Cardiac fibroblast (primary cell): Measurements from ENCODE around the gene CRYGN.

ENCODE experiments used
- DNase-seq, 2 donors: peaks; one replicate each; pipeline versions ENCODE4 v3.0.0 to v3.0.0-alpha.2; 2010; ENCODE audit warnings: low read depth in 2 of 2
- H3K4me3 ChIP-seq, 2 donors: replicated peaks in 1 of 2; 1 replicate in 1 of 2; 2 replicates in 1 of 2; pipeline ENCODE4 v1.5.1; 2011; ENCODE audit warnings: low read depth in 2 of 2, low read length in 2 of 2, mild to moderate bottlenecking in 2 of 2, moderate library complexity in 1 of 2
- TF ChIP-seq, protein P1 (sequence below): IDR thresholded peaks from one replicate; pipeline ENCODE4 v1.5.1; 2011; ENCODE audit warnings: low read depth, mild to moderate bottlenecking, low read length, inconsistent platforms

The CRYGN gene

DNA sequence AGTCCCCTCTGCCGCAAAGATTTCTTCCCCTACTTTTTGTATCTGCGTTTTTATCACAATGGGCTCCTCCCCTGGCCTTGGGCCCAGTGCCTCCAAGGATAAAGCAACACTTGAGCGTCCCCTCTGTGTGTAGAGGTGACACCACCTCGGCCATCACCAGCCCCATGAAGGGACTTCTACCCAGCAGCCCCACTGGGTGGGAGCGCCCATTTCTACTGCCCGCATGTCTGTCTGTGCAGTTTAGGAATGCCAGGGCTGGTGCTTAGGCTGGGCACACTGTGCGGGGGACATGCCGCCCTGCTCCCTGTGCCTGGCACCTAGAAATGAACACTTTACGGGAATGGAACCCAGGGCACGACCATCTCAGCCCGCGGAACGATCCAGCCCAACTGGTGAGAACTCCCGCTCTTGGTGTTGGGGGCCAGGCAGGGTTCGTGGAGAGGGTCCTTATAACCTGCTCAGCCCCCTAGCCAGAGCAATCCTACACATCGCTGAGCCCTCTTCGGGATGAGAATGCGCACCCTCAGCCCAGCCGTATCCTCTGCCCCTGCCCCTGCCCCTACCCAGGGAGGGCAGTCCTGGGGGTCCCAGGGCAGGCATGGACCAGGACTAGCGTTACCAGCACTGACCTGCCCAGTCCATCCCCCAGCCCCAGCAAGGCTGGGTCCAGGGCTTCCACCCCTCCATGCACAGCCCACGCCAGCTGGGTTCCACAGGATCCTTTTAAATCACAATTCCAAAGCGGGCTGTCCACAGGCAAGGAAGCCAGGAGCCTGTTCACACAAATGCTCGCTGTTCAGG lies 12.8 kb downstream of the CRYGN start:
- no peak overlapping the region for H3K4me3 ChIP-seq
- no peak for DNase-seq
- TF ChIP-seq, protein P1, sequence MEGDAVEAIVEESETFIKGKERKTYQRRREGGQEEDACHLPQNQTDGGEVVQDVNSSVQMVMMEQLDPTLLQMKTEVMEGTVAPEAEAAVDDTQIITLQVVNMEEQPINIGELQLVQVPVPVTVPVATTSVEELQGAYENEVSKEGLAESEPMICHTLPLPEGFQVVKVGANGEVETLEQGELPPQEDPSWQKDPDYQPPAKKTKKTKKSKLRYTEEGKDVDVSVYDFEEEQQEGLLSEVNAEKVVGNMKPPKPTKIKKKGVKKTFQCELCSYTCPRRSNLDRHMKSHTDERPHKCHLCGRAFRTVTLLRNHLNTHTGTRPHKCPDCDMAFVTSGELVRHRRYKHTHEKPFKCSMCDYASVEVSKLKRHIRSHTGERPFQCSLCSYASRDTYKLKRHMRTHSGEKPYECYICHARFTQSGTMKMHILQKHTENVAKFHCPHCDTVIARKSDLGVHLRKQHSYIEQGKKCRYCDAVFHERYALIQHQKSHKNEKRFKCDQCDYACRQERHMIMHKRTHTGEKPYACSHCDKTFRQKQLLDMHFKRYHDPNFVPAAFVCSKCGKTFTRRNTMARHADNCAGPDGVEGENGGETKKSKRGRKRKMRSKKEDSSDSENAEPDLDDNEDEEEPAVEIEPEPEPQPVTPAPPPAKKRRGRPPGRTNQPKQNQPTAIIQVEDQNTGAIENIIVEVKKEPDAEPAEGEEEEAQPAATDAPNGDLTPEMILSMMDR, result no peak

DNA sequence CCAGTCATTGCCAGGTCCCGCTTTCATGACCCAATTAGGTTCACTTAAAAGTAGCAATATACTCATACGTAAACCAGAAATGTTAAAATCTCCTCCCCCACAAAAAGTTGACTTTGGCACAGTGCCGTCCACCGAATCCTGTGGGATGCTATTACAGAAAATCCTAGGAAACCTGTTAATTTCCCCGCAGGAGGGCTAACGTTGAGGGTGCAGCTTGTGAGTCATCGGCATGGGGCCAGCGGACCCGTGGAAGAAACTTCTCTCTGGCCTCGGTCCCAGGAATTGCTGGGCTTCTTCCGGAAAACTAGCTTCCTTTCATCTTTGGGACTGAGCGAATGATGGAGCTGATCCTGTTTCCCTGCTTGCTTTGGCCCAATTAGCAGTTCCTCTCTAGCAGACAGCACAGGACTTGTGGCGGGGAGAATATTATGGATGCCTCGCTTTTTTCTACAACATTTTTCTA lies 13.5 kb downstream of the CRYGN start:
- TF ChIP-seq, protein P1, result no peak
- peak; percentile 86 to 98 for DNase-seq
- no peak overlapping the region for H3K4me3 ChIP-seq

DNA sequence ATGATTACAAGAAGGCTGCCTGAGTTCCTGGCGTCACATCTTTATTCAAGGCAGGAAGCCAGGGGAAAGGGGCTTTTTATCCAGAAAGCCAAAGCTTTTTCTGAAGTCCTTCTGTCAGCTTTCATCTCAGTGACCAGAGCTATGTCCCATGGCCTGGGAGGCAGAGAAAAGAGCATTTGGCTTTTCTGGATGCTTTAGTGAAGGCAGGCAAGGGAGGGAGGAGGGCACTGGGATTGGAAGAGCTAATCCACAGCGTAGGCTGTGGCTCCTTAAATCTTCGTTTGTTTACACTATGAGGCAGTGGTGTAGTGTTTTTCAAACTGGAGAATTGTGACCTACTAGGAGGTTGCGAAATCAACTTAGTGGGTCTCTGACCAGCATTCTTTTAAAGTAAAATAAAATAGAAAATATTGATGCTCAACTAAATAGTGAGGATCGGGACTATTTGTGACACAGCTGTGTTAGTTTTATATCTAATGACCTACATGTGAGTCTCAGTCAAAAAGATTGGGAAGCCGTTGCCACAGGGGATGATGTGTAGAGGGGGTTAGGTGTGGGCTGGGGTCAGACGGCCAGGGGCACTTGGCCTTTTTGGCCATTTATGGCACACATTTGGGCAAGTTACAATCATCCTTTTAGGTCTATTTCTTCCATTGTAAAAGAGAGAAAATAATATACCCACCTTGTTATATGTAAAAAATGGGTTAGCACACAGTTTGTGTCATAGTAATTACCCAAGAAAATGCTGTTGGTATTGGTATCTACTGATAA lies 14.1 kb downstream of the CRYGN start:
- TF ChIP-seq, protein P1, result no peak
- peak; percentile 76 to 90 for DNase-seq
- H3K4me3 ChIP-seq, result no peak overlapping the region

DNA sequence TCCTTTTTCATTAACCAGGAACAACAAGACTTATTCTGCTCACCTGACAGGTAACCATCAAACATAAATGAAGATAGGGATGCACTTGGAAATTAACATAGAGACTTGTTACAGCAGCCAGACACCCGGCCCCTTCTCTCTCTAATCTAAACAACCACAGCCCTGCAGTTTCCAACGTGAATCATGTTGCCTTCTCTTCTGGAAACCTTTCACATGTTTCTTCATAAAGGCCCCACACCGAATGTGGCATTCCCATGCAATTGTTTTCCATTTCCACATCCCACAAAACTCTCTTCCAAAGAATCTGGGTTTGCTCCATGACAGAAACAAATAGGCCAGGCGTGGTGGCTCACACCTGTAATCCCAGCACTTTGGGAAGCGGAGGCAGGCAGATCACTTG lies 15.1 kb downstream of the CRYGN start:
- TF ChIP-seq, protein P1, result no peak
- DNase-seq, result peak in 1 of 2 donors; percentile 59
- H3K4me3 ChIP-seq, result no peak overlapping the region

DNA sequence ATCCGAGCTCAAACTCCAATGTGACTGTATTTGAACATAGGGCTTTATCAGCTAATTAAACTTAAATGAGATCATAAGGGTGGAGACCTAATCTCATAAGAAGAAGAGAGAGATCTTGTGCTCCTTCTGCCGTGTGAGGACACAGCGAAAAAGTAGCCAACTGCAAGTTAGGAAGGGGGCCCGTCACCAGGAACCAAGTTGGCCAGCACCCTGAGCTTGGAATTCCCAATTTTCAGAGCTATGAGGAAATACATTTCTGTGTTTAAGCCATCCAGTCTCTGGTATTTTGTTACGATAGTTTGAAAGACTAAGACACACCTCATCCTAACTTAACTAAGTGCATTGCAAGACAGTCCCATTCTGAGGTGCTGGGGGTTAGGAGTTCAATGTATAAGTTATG lies 16.0 kb downstream of the CRYGN start:
- peak in 1 of 2 donors; percentile 28 for DNase-seq
- TF ChIP-seq, protein P1, result no peak
- no peak overlapping the region for H3K4me3 ChIP-seq

DNA sequence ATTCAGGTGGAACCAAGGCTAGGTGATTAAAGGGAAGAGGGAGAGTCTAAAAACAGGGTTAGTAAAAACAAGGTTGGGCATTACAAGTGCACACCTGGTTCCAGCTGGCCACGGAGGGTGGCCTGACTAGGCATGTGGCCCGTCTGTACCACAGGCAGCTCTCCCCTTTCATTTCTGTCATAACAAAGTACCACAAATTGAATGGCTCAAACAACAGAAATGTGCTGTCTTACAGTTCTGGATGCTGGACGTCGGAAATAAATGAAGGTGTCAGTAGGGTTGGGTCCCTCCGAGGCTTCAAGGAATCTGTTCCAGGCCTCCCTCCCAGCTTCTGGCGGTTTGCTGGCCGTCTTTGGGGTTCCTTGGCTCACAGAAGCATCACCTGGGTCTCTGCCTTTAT lies 16.7 kb downstream of the CRYGN start:
- no peak for DNase-seq
- TF ChIP-seq, protein P1, result no peak
- H3K4me3 ChIP-seq, result no peak overlapping the region
